ENCODE results near the gene KDM5A. TPM values are rescaled to one million over a fixed set of nuclear protein-coding genes. Genes with fewer than 3 reads are reported as not detected.
"Not testable (repeated sequence)": the region's sequence is repeated elsewhere in the genome, so short reads cannot be mapped to it uniquely, and the experiment has no call there.

KDM5A gene
- total RNA-seq, 6 experiments from 2014 or later = 10.8 to 31.0 (median 27.9) TPM

- TF ChIP-seq POLR2A (IDR thresholded peaks at IDR 0.05) = no peak
- H3K4me1 ChIP-seq = peaks cover 0 to 26% (median 0%) of the 10 kb centered on the region in 4 donors
- no peaks in the 10 kb centered on the region for H3K9me3 ChIP-seq
- H3K4me3 ChIP-seq = peak overlapping the region; percentile 37 to 69 (median 67)
- no peaks in the 10 kb centered on the region for H3K27me3 ChIP-seq
- WGBS (ENCODE audit: insufficient coverage, low coverage, low lambda C conversion rate, missing lambda C conversion rate) = 31% methylated on average over 3 of the region's 3 CpGs
- DNase-seq (no peak), ATAC-seq (peak; percentile 35 to 62 (median 48))
- H3K27ac ChIP-seq = peak overlapping the region; percentile 59 to 93 (median 90)
- intact Hi-C loops (cut with DNase I) = no loop called here
- no peaks in the 10 kb centered on the region for H3K36me3 ChIP-seq
Measured at GRCh38 chr12:236445-236844, 152.7 kb downstream of the KDM5A start.

- ATAC-seq = peak in 1 of 4 donors; percentile 1
- 59% methylated on average over 4 of the region's 4 CpGs for WGBS (ENCODE audit: insufficient coverage, low coverage, low lambda C conversion rate, missing lambda C conversion rate)
- DNase-seq; intact Hi-C loops (cut with DNase I); H3K36me3 ChIP-seq; H3K27me3 ChIP-seq; H3K9me3 ChIP-seq: not testable (repeated sequence)
- peaks cover 0 to 26% (median 0%) of the 10 kb centered on the region in 4 donors for H3K4me1 ChIP-seq
- peak overlapping the region; percentile 59 to 93 (median 90) for H3K27ac ChIP-seq
- peak overlapping the region; percentile 37 to 69 (median 67) for H3K4me3 ChIP-seq
Measured at GRCh38 chr12:235967-236366, 153.2 kb downstream of the KDM5A start.

GRCh38 chr12:234891-235415, 154.2 kb downstream of the KDM5A start:
- Histone ChIP-seq H3K27me3 (no peaks in the 10 kb centered on the region), H3K27ac (peak overlapping the region in 1 of 3 donors; percentile 15), H3K9me3 (no peaks in the 10 kb centered on the region), H3K4me1 (peaks cover 0 to 26% (median 0%) of the 10 kb centered on the region in 4 donors), H3K4me3 (no peak overlapping the region), H3K36me3 (no peaks in the 10 kb centered on the region)
- WGBS (ENCODE audit: insufficient coverage, low coverage, low lambda C conversion rate, missing lambda C conversion rate) = 95% methylated on average over 9 of the region's 10 CpGs
- no peak for DNase-seq
- no peak for TF ChIP-seq POLR2A (IDR thresholded peaks at IDR 0.05)
- no peak for TF ChIP-seq CTCF (IDR thresholded peaks at IDR 0.05)
- intact Hi-C loops (cut with DNase I) = no loop called here
- ATAC-seq = no peak

GRCh38 chr12:234019-234418, 155.1 kb downstream of the KDM5A start:
- no peak for DNase-seq
- H3K9me3 ChIP-seq = no peaks in the 10 kb centered on the region
- no peak overlapping the region for H3K27ac ChIP-seq
- H3K4me3 ChIP-seq = no peak overlapping the region
- ATAC-seq = no peak
- WGBS (ENCODE audit: insufficient coverage, low coverage, low lambda C conversion rate, missing lambda C conversion rate) = 80% methylated on average over 7 of the region's 7 CpGs
- peaks cover 0 to 26% (median 0%) of the 10 kb centered on the region in 4 donors for H3K4me1 ChIP-seq
- intact Hi-C loops (cut with DNase I) = no loop called here
- H3K27me3 ChIP-seq = no peaks in the 10 kb centered on the region
- no peaks in the 10 kb centered on the region for H3K36me3 ChIP-seq
- TF ChIP-seq POLR2A (IDR thresholded peaks at IDR 0.05) = no peak

GRCh38 chr12:233615-233968, 155.5 kb downstream of the KDM5A start:
- no peak for ATAC-seq
- H3K27me3 ChIP-seq = no peaks in the 10 kb centered on the region
- no peaks in the 10 kb centered on the region for H3K36me3 ChIP-seq
- H3K4me3 ChIP-seq = no peak overlapping the region
- H3K9me3 ChIP-seq = no peaks in the 10 kb centered on the region
- DNase-seq = no peak
- no peak overlapping the region for H3K27ac ChIP-seq
- WGBS (ENCODE audit: insufficient coverage, low coverage, low lambda C conversion rate, missing lambda C conversion rate) = 63% methylated on average over 3 of the region's 3 CpGs
- H3K4me1 ChIP-seq = peaks cover 0 to 26% (median 0%) of the 10 kb centered on the region in 4 donors
- TF ChIP-seq CTCF (IDR thresholded peaks at IDR 0.05) (no peak), POLR2A (IDR thresholded peaks at IDR 0.05) (no peak)
- intact Hi-C loops (cut with DNase I) = no loop called here

GRCh38 chr12:232731-233614, 156.1 kb downstream of the KDM5A start:
- TF ChIP-seq CTCF (IDR thresholded peaks at IDR 0.05) = no peak
- TF ChIP-seq POLR2A (IDR thresholded peaks at IDR 0.05) = no peak
- ATAC-seq (peak in 2 of 4 donors; percentile 2 to 6), DNase-seq (no peak)
- WGBS (ENCODE audit: insufficient coverage, low coverage, low lambda C conversion rate, missing lambda C conversion rate) = 43% methylated on average over 6 of the region's 19 CpGs
- peaks cover 0 to 21% (median 0%) of the 10 kb centered on the region in 4 donors for H3K4me1 ChIP-seq
- no peaks in the 10 kb centered on the region for H3K27me3 ChIP-seq
- H3K27ac ChIP-seq = no peak overlapping the region
- no peak overlapping the region for H3K4me3 ChIP-seq
- no peaks in the 10 kb centered on the region for H3K9me3 ChIP-seq
- intact Hi-C loops (cut with DNase I) = no loop called here
- peaks cover 0 to 3% (median 0%) of the 10 kb centered on the region in 4 donors for H3K36me3 ChIP-seq
